Activated CD8-positive, alpha-beta memory T cell treated with anti-CD3 and anti-CD28 coated beads for 36 hours (primary cell): ENCODE measurements around the gene PHF20. TPM values are rescaled to one million over a fixed set of nuclear protein-coding genes. Genes with fewer than 3 reads are reported as not detected.
"Not testable (repeated sequence)": the region's sequence is repeated elsewhere in the genome, so short reads cannot be mapped to it uniquely, and the experiment has no call there.

ENCODE experiments used
- CTCF ChIA-PET: fragments of 350-600 bp; sonication (Branson Sonifier 250); formaldehyde crosslinking; loops from one replicate; lab custom pipeline; 2021; ENCODE audit warnings: antibody characterized with exemption; lab: Charles Lee
- POLR2A ChIA-PET: fragments of 350-600 bp; sonication (Branson Sonifier 250); formaldehyde crosslinking; loops from one replicate; lab custom pipeline; 2021; ENCODE audit warnings: antibody characterized with exemption; lab: Charles Lee
- total RNA-seq, 2 experiments: library from RNA; stranded (reverse); gene quantifications; one replicate each; pipeline ENCODE4 v1.2.3, GENCODE V29; 2021

Gene PHF20
- total RNA-seq, 2 experiments from 2014 or later = 55.9 to 57.3 TPM

GRCh38 chr20:35891375-35891774 is 119.6 kb downstream of the PHF20 start:
- POLR2A ChIA-PET = interaction anchor here (0.7 kb wide), 1 partner anchor 1052 kb away, joined by 8 read pairs; no protein-coding TSS in a partner anchor
- CTCF ChIA-PET = interaction anchor here (0.7 kb wide), 1 partner anchor 11 kb away, joined by 3 read pairs; no protein-coding TSS in a partner anchor

- ChIA-PET CTCF (no interaction called here), POLR2A (no interaction called here)
Observed at GRCh38 chr20:35892871-35893270, 121.1 kb downstream of the PHF20 start.

GRCh38 chr20:35893942-35894341 is 122.1 kb downstream of the PHF20 start:
- POLR2A ChIA-PET = interaction anchor here (0.6 kb wide), 1 partner anchor 169 kb away, joined by 3 read pairs; no protein-coding TSS in a partner anchor
- CTCF ChIA-PET = no interaction called here

GRCh38 chr20:35895516-35895915 is 123.7 kb downstream of the PHF20 start:
- CTCF ChIA-PET, POLR2A ChIA-PET: not testable (repeated sequence)

- ChIA-PET POLR2A (interaction anchor here (0.6 kb wide), 1 partner anchor 78 kb away, joined by 6 read pairs; no protein-coding TSS in a partner anchor), CTCF (no interaction called here)
Observed at GRCh38 chr20:35899064-35899463, 127.2 kb downstream of the PHF20 start.

GRCh38 chr20:35901230-35901629 is 129.4 kb downstream of the PHF20 start:
- CTCF ChIA-PET, POLR2A ChIA-PET: not testable (repeated sequence)

GRCh38 chr20:35901678-35902544 is 130.1 kb downstream of the PHF20 start:
- CTCF ChIA-PET = no interaction called here
- POLR2A ChIA-PET = no interaction called here

GRCh38 chr20:35902545-35902941 is 130.7 kb downstream of the PHF20 start:
- ChIA-PET CTCF (no interaction called here), POLR2A (no interaction called here)

GRCh38 chr20:35903843-35904242 is 132.0 kb downstream of the PHF20 start:
- ChIA-PET CTCF (no interaction called here), POLR2A (no interaction called here)

GRCh38 chr20:35904982-35905663 is 133.3 kb downstream of the PHF20 start:
- CTCF ChIA-PET = no interaction called here
- POLR2A ChIA-PET = no interaction called here

- ChIA-PET CTCF (no interaction called here), POLR2A (no interaction called here)
Observed at GRCh38 chr20:35907017-35907701, 135.3 kb downstream of the PHF20 start.

- POLR2A ChIA-PET = no interaction called here
- CTCF ChIA-PET = no interaction called here
Observed at GRCh38 chr20:35908007-35908406, 136.2 kb downstream of the PHF20 start.

- ChIA-PET CTCF (interaction anchor here (1.6 kb wide), 1 partner anchor 45 kb away, joined by 8 read pairs; the partner anchor contains the start of gene SCAND1), POLR2A (interaction anchor here (0.6 kb wide), 1 partner anchor 25 kb away, joined by 3 read pairs; no protein-coding TSS in a partner anchor)
Observed at GRCh38 chr20:35909176-35909575, 137.4 kb downstream of the PHF20 start.

GRCh38 chr20:35909796-35910195 is 138.0 kb downstream of the PHF20 start:
- ChIA-PET POLR2A (interaction anchor here (0.6 kb wide), 1 partner anchor 25 kb away, joined by 3 read pairs; no protein-coding TSS in a partner anchor), CTCF (interaction anchor here (1.6 kb wide), 1 partner anchor 45 kb away, joined by 8 read pairs; the partner anchor contains the start of gene SCAND1)

GRCh38 chr20:35910254-35910653 is 138.4 kb downstream of the PHF20 start:
- CTCF ChIA-PET = no interaction called here
- POLR2A ChIA-PET = no interaction called here

- POLR2A ChIA-PET = no interaction called here
- CTCF ChIA-PET = no interaction called here
Observed at GRCh38 chr20:35912881-35913280, 141.1 kb downstream of the PHF20 start.

- CTCF ChIA-PET = interaction anchor here (0.9 kb wide), 1 partner anchor 10 kb away, joined by 3 read pairs; no protein-coding TSS in a partner anchor
- POLR2A ChIA-PET = no interaction called here
Observed at GRCh38 chr20:35917077-35917476, 145.3 kb downstream of the PHF20 start.

- ChIA-PET CTCF (no interaction called here), POLR2A (interaction anchor here (0.7 kb wide), 1 partner anchor 36 kb away, joined by 4 read pairs; the partner anchor contains the start of gene SCAND1)
Observed at GRCh38 chr20:35918021-35918420, 146.2 kb downstream of the PHF20 start.

- ChIA-PET CTCF (no interaction called here), POLR2A (no interaction called here)
Observed at GRCh38 chr20:35920523-35920922, 148.7 kb downstream of the PHF20 start.
